ENCODE data around the gene SLC6A12. TPM values are rescaled to one million over a fixed set of nuclear protein-coding genes. Genes with fewer than 3 reads are reported as not detected.

SLC6A12 gene
- not detected in 2 replicates for total RNA-seq

- H3K4me1 Mint-ChIP-seq = no peaks in the 10 kb centered on the region
- DNase-seq = no peak
- H3K27me3 Mint-ChIP-seq = peaks cover 10% of the 10 kb centered on the region
- peak within 1 kb of the TSS; percentile 47 for H3K27ac Mint-ChIP-seq
- H3K4me3 Mint-ChIP-seq = no peak within 1 kb of the TSS
- intact Hi-C loops (cut with micrococcal nuclease) = no loop called here
- no peaks in the 10 kb centered on the region for H3K9me3 Mint-ChIP-seq
- H3K36me3 Mint-ChIP-seq (ENCODE audit: low read depth) = no peaks in the 10 kb centered on the region
Measured at GRCh38 chr12:214003-214741, at the start of gene SLC6A12. Gene SLC6A12 (minus strand): TSS chr12:214157. CDS start chr12:209986, 4,171 bp downstream.

GRCh38 chr12:263574-263973 lies 49.6 kb upstream of the SLC6A12 start:
- intact Hi-C loops (cut with micrococcal nuclease) = no loop called here
- Mint-ChIP-seq H3K27ac (no peak overlapping the region), H3K9me3 (no peaks in the 10 kb centered on the region), H3K4me1 (peaks cover 2% of the 10 kb centered on the region), H3K4me3 (no peak overlapping the region), H3K27me3 (peaks cover 11% of the 10 kb centered on the region), H3K36me3 (ENCODE audit: low read depth) (no peaks in the 10 kb centered on the region)
- no peak for DNase-seq

GRCh38 chr12:262817-263216 lies 48.9 kb upstream of the SLC6A12 start, which contains the start of gene SLC6A13:
Gene SLC6A13 (minus strand): TSS chr12:262836. CDS start chr12:260052, 2,784 bp downstream.
- intact Hi-C loops (cut with micrococcal nuclease) = no loop called here
- no peaks in the 10 kb centered on the region for H3K36me3 Mint-ChIP-seq (ENCODE audit: low read depth)
- no peak for DNase-seq
- H3K9me3 Mint-ChIP-seq = no peaks in the 10 kb centered on the region
- no peak within 1 kb of the TSS for H3K27ac Mint-ChIP-seq
- peaks cover 2% of the 10 kb centered on the region for H3K4me1 Mint-ChIP-seq
- H3K27me3 Mint-ChIP-seq = peaks cover 11% of the 10 kb centered on the region
- no peak within 1 kb of the TSS for H3K4me3 Mint-ChIP-seq

- H3K4me1 Mint-ChIP-seq = peaks cover 2% of the 10 kb centered on the region
- no peaks in the 10 kb centered on the region for H3K9me3 Mint-ChIP-seq
- peaks cover 8% of the 10 kb centered on the region for H3K27me3 Mint-ChIP-seq
- H3K4me3 Mint-ChIP-seq = no peak overlapping the region
- no peak for DNase-seq
- H3K27ac Mint-ChIP-seq = no peak overlapping the region
- intact Hi-C loops (cut with micrococcal nuclease) = no loop called here
- no peaks in the 10 kb centered on the region for H3K36me3 Mint-ChIP-seq (ENCODE audit: low read depth)
Measured at GRCh38 chr12:262113-262512, 48.2 kb upstream of the SLC6A12 start.

- no peak overlapping the region for H3K27ac Mint-ChIP-seq
- peaks cover 3% of the 10 kb centered on the region for H3K27me3 Mint-ChIP-seq
- intact Hi-C loops (cut with micrococcal nuclease) = no loop called here
- no peak for DNase-seq
- H3K4me3 Mint-ChIP-seq = no peak overlapping the region
- no peaks in the 10 kb centered on the region for H3K9me3 Mint-ChIP-seq
- H3K4me1 Mint-ChIP-seq = no peaks in the 10 kb centered on the region
- H3K36me3 Mint-ChIP-seq (ENCODE audit: low read depth) = no peaks in the 10 kb centered on the region
Measured at GRCh38 chr12:257521-258321, 43.8 kb upstream of the SLC6A12 start.

GRCh38 chr12:256958-257357 lies 43.0 kb upstream of the SLC6A12 start:
- Mint-ChIP-seq H3K9me3 (no peaks in the 10 kb centered on the region), H3K4me1 (no peaks in the 10 kb centered on the region), H3K36me3 (ENCODE audit: low read depth) (no peaks in the 10 kb centered on the region), H3K4me3 (no peak overlapping the region), H3K27me3 (peaks cover 3% of the 10 kb centered on the region), H3K27ac (no peak overlapping the region)
- DNase-seq = no peak
- intact Hi-C loops (cut with micrococcal nuclease) = no loop called here

GRCh38 chr12:256225-256624 lies 42.3 kb upstream of the SLC6A12 start:
- no peaks in the 10 kb centered on the region for H3K36me3 Mint-ChIP-seq (ENCODE audit: low read depth)
- H3K27ac Mint-ChIP-seq = no peak overlapping the region
- no peaks in the 10 kb centered on the region for H3K4me1 Mint-ChIP-seq
- DNase-seq = no peak
- H3K4me3 Mint-ChIP-seq = no peak overlapping the region
- no peaks in the 10 kb centered on the region for H3K9me3 Mint-ChIP-seq
- intact Hi-C loops (cut with micrococcal nuclease) = no loop called here
- H3K27me3 Mint-ChIP-seq = peaks cover 3% of the 10 kb centered on the region

- H3K36me3 Mint-ChIP-seq (ENCODE audit: low read depth) = no peaks in the 10 kb centered on the region
- intact Hi-C loops (cut with micrococcal nuclease) = no loop called here
- DNase-seq = no peak
- H3K27ac Mint-ChIP-seq = no peak overlapping the region
- no peak overlapping the region for H3K4me3 Mint-ChIP-seq
- no peaks in the 10 kb centered on the region for H3K9me3 Mint-ChIP-seq
- no peaks in the 10 kb centered on the region for H3K4me1 Mint-ChIP-seq
- H3K27me3 Mint-ChIP-seq = peaks cover 4% of the 10 kb centered on the region
Measured at GRCh38 chr12:254912-255311, 41.0 kb upstream of the SLC6A12 start.

GRCh38 chr12:254039-254438 lies 40.1 kb upstream of the SLC6A12 start:
- Mint-ChIP-seq H3K9me3 (no peaks in the 10 kb centered on the region), H3K27me3 (peaks cover 5% of the 10 kb centered on the region), H3K4me3 (no peak overlapping the region), H3K27ac (no peak overlapping the region), H3K4me1 (no peaks in the 10 kb centered on the region), H3K36me3 (ENCODE audit: low read depth) (no peaks in the 10 kb centered on the region)
- no peak for DNase-seq
- intact Hi-C loops (cut with micrococcal nuclease) = no loop called here

GRCh38 chr12:253116-253831 lies 39.3 kb upstream of the SLC6A12 start:
- H3K4me3 Mint-ChIP-seq = no peak overlapping the region
- H3K9me3 Mint-ChIP-seq = no peaks in the 10 kb centered on the region
- H3K27me3 Mint-ChIP-seq = peaks cover 5% of the 10 kb centered on the region
- no peaks in the 10 kb centered on the region for H3K4me1 Mint-ChIP-seq
- no peak for DNase-seq
- no peaks in the 10 kb centered on the region for H3K36me3 Mint-ChIP-seq (ENCODE audit: low read depth)
- no peak overlapping the region for H3K27ac Mint-ChIP-seq
- intact Hi-C loops (cut with micrococcal nuclease) = no loop called here

- Mint-ChIP-seq H3K27me3 (peaks cover 8% of the 10 kb centered on the region), H3K27ac (no peak overlapping the region), H3K4me3 (no peak overlapping the region), H3K36me3 (ENCODE audit: low read depth) (no peaks in the 10 kb centered on the region), H3K9me3 (no peaks in the 10 kb centered on the region), H3K4me1 (no peaks in the 10 kb centered on the region)
- intact Hi-C loops (cut with micrococcal nuclease) = no loop called here
- no peak for DNase-seq
Measured at GRCh38 chr12:252636-253035, 38.7 kb upstream of the SLC6A12 start.

GRCh38 chr12:247271-247670 lies 33.3 kb upstream of the SLC6A12 start:
- Mint-ChIP-seq H3K4me1 (no peaks in the 10 kb centered on the region), H3K36me3 (ENCODE audit: low read depth) (no peaks in the 10 kb centered on the region), H3K27me3 (peaks cover 8% of the 10 kb centered on the region), H3K4me3 (no peak overlapping the region), H3K9me3 (peaks cover 4% of the 10 kb centered on the region), H3K27ac (no peak overlapping the region)
- intact Hi-C loops (cut with micrococcal nuclease) = no loop called here
- DNase-seq = no peak

GRCh38 chr12:243381-243780 lies 29.4 kb upstream of the SLC6A12 start:
- no peak for DNase-seq
- H3K4me1 Mint-ChIP-seq = no peaks in the 10 kb centered on the region
- intact Hi-C loops (cut with micrococcal nuclease) = no loop called here
- H3K4me3 Mint-ChIP-seq = no peak overlapping the region
- no peak overlapping the region for H3K27ac Mint-ChIP-seq
- H3K36me3 Mint-ChIP-seq (ENCODE audit: low read depth) = no peaks in the 10 kb centered on the region
- H3K27me3 Mint-ChIP-seq = peaks cover 3% of the 10 kb centered on the region
- H3K9me3 Mint-ChIP-seq = peaks cover 4% of the 10 kb centered on the region

GRCh38 chr12:242496-242895 lies 28.5 kb upstream of the SLC6A12 start:
- no peak for DNase-seq
- Mint-ChIP-seq H3K36me3 (ENCODE audit: low read depth) (no peaks in the 10 kb centered on the region), H3K9me3 (peaks cover 4% of the 10 kb centered on the region), H3K4me1 (no peaks in the 10 kb centered on the region), H3K27me3 (no peaks in the 10 kb centered on the region), H3K27ac (no peak overlapping the region), H3K4me3 (no peak overlapping the region)
- intact Hi-C loops (cut with micrococcal nuclease) = no loop called here

All from activated CD4-positive, alpha-beta T cell treated with anti-CD3 and anti-CD28 coated beads, Interleukin-2, amount 10 ng/mL, durations not matched to agents 24 days and 14 days (primary cell).